NCI-H187 treated with DMSO at 0.1 percent for 48 hours (cell line): ENCODE results near the gene JPT2.

Experiments used
- DNase-seq: peaks from one replicate; lab custom pipeline; 2025; lab: John Stamatoyannopoulos, UW

Gene JPT2

GRCh38 chr16:1677942-1678499 lies at the start of gene JPT2:
Gene JPT2, plus strand, starts transcription at chr16:1678279. Its CDS starts 34 bp downstream, at chr16:1678313.
- peak; percentile 98 for DNase-seq

- no peak for DNase-seq
These were observed 47.4 kb upstream of the JPT2 start for GRCh38 chr16:1630450-1631213.

- no peak for DNase-seq
These were observed 46.8 kb upstream of the JPT2 start for GRCh38 chr16:1631230-1631629.

GRCh38 chr16:1631931-1632637 lies 46.0 kb upstream of the JPT2 start:
- DNase-seq: no peak

- DNase-seq: no peak
These were observed 45.5 kb upstream of the JPT2 start for GRCh38 chr16:1632638-1632970.

- DNase-seq: no peak
These were observed 44.8 kb upstream of the JPT2 start for GRCh38 chr16:1633310-1633709.

- no peak for DNase-seq
These were observed 43.5 kb upstream of the JPT2 start for GRCh38 chr16:1634541-1634940.

- DNase-seq: no peak
These were observed 43.0 kb upstream of the JPT2 start for GRCh38 chr16:1635070-1635469.

- DNase-seq: no peak
These were observed 40.6 kb upstream of the JPT2 start for GRCh38 chr16:1637526-1637925.

- no peak for DNase-seq
These were observed 39.3 kb upstream of the JPT2 start for GRCh38 chr16:1638757-1639156.

- DNase-seq: no peak
These were observed 38.8 kb upstream of the JPT2 start for GRCh38 chr16:1639282-1639681.

- DNase-seq: no peak
These were observed 38.2 kb upstream of the JPT2 start for GRCh38 chr16:1639860-1640259.

GRCh38 chr16:1640261-1640941 lies 37.7 kb upstream of the JPT2 start:
- DNase-seq: no peak

GRCh38 chr16:1641261-1641660 lies 36.8 kb upstream of the JPT2 start:
- DNase-seq: no peak

GRCh38 chr16:1642148-1642547 lies 35.9 kb upstream of the JPT2 start:
- no peak for DNase-seq

- DNase-seq: no peak
These were observed 35.3 kb upstream of the JPT2 start for GRCh38 chr16:1642753-1643152.

- DNase-seq: no peak
These were observed 34.6 kb upstream of the JPT2 start for GRCh38 chr16:1643521-1643920.

GRCh38 chr16:1645914-1646525 lies 32.1 kb upstream of the JPT2 start:
- DNase-seq: no peak

GRCh38 chr16:1647856-1648255 lies 30.2 kb upstream of the JPT2 start:
- DNase-seq: no peak

GRCh38 chr16:1650131-1650530 lies 27.9 kb upstream of the JPT2 start:
- no peak for DNase-seq

- DNase-seq: no peak
These were observed 26.7 kb upstream of the JPT2 start for GRCh38 chr16:1651094-1651973.

- no peak for DNase-seq
These were observed 26.1 kb upstream of the JPT2 start for GRCh38 chr16:1651974-1652312.
